Measurements from ENCODE around the gene MCTP1.
A peak's percentile ranks its signal among the peaks of the same experiment; 100 is the strongest.

Gene MCTP1

DNA sequence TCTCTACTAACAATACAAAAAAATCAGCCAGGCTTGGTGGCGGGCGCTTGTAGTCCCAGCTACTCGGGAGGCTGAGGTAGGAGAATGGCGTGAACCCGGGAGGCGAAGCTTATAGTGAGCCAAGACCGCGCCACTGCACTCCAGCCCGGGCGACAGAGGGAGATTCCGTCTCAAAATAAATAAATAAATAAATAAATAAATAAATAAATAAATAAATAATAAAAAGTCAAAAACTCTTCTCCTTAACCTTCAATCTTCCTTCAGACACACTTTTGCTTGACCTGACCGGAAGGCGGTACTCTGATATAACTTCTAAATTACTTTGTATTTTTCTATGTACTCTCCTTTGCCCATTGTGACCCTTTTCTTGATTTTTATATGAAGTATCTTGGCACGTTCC, 364.3 kb downstream of the MCTP1 start:
- DNase-seq, result no peak

DNA sequence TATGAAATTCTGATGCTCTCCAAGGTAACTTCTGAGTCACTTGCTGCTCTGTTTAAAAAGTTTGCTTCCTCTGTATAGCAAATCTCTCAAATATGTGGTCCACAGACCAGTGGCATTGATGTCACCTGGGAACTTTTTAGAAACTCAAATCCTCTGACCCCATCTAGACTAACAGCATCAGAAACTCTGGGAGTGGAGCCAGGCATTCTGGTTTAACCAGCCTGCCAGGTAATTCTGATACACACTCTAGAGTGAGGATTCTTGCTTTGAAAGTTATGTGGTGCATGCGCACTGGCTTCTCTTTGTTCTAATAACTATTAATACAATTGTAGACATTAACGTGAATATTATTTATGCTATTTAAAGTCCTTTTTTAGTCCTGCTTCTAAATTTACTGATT, 368.3 kb downstream of the MCTP1 start:
- DNase-seq, result no peak

DNA sequence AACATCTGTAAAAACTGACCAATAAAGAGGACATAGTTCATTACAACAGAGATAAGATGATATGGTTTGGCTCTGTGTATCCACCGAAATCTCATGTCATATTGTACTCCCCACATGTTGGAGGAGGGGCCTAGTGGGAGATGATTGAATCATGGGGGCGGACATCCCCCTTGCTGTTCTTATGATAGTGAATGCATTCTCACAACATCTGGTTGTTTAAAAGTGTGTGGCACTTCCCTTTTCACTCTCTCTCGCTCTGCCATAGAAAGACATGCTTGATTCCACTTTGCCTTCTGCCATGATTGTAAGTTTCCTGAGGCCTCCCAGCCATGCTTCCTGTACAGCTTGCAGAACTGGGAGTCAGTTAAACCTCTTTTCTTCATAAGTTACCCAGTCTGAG, 373.6 kb downstream of the MCTP1 start:
- no peak for DNase-seq

DNA sequence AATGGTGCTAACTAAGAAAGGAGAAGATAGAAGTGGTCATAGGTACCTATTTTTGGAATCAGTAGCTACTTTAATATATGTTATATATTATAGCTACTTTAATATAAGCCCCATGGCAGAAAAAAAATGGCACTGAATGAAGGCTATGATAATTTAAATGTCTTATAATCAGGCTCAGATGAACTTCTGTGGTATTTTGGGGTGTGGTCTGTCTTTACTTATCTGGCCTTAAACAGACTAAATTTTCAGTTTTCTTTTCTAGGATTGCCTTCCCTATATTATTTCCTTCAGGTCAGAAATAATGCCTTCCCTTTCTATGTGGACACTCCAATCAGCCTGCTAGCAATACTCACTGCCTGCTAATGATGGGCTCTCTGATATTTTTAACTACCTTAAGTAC, 374.2 kb downstream of the MCTP1 start:
- no peak for DNase-seq

DNA sequence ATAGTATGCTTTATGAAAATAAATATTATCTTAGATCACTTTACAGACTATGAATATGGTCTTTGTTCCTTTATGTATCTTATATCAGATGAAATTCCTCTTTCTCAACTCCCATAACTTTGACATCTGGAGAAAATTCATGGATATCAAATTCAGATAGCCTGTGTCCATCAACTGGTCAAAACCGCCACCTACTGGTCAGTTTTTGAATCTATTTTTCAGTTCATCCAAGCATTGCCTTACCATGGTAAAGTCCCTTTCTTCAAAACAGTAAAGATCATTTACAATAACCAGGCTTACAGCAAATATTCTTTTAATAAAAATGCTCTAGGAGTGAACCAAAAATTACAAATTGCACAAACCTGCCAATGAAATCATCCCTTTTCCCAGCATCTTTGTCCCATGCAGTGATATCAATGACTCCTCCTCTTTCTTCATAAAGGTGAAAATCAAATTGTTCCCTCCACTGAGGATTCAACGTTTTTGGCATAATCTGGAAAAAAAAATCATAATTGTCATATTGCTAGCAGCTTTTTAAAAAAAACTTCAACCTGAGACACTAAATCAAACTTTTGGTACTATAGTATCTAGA, 375.9 kb downstream of the MCTP1 start:
- peak; percentile 38 for DNase-seq

DNA sequence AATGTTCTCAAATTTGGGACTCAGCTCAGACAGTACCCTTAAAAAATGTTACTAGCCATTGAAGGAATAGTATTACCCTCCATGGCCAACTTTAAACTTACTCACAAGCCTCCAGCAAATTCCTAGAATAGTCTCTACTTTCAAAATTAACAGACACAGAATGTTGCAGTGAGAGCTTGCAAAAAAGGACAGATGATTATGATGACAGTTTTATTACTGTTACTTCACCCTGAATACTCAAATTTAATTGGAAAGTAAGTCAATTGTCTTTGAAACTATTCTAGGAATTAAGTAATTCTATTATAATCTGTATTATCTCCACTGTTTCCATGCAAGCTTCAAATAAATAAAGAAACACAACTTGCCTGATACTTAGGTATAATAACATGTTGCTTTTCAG, 378.1 kb downstream of the MCTP1 start:
- DNase-seq, result no peak

DNA sequence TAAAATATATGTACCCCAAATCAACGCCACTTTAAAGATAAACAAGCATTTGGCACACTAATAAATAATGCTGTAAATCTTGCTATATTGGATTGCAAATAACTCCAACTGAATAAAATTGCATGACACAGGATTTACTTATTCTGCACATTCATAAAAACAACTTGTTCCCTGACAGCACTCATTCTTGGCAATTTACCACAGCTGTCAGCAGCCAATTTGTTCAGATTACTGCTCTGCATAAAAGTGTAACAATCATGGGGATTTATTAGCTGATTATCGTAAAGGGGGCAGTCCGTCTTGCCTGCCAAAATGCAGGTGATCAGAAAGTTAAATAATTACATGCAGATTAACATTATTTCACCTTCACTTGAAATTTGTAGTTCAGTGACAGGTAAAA, 381.2 kb downstream of the MCTP1 start:
- DNase-seq, result no peak

DNA sequence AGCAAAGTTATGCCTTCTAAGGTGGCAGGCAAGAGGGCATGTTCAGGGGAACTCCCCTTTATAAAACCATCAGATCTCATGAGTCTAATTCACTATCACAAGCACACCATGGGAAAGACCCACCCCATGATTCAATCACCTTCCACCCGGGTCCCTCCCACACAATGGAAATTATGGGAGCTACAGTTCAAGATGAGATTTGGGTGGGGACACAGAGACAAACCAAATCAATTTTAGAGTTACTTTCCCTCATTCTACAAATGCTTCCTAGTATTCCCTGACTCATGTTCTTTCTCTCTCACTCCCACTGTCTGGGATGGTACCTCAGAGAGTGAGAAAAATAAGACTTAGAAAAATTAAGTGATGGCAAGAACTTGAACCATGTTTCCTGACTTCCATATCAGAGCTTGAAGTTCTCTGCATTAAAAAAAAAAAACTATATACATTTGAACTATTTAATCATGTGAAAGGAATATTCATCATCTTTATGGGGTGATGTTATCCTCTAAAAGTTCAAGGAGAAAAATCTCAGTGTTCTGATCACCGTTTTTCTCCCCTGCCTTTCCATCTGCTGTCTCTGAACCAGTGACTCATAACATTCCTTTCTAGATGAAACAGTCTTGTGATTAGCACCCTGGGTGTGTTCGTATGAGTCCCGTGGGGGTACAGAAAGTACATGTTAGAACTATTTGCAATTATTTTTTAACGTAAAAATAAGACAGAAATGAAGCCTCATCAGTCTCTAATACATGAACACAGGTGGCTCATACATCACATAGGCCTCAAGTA, 383.5 kb downstream of the MCTP1 start:
- peak; percentile 70 for DNase-seq

DNA sequence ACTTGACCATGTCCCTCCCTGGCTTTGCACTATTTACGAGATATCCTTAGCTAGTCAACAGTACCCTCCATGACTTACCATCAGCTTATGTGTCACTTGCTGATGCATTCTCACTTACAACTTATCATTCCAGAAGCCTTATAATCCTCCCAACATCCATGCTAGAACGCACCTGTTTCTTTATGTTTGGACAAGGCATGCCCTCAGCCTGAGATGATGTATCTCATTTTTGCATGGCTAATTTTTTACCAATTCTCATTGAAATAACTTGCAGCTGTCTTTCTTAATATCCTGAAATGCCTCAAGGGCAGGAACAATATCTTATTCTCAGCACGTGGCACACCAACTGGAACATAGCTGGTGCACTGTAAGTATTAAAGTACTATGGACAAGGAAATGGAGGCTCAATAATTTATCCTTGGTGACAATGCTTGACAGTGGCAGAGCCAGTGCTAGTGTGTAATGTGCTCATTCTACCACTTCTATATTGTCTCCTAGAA, 384.8 kb downstream of the MCTP1 start:
- no peak for DNase-seq

DNA sequence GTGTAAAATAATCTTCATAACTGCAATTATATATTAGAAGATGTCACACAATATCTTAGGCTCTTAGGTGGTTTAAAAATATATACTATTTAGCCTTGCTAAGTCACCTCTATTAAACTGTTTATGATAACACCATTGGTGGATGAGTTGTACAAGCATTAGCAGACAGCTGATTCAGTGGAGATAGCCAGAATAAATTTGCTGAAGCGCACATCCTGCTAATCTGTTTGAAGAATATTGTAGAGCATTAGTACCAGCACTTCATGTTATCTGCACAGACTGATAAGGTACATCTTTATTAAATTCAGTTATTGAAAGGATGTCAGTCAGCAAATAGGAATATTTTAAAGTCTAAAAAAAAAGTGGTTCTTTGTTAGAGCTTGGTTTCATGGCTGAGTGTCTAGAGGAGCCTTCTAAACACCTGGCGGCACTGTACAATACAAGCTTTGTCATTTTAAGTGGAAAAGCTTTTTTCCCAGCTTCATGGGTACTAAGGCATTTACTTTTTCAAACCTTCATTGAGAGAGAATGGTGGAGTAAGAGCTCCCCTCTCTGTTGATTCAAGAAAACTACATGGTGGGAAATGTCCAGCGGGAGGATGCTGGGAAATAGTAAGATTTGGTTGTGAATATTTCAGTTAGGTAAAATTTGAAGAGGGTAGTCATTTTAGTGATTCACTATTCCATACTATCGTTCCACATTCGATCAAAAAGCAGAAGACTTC, 391.3 kb downstream of the MCTP1 start:
- DNase-seq, result peak; percentile 8

DNA sequence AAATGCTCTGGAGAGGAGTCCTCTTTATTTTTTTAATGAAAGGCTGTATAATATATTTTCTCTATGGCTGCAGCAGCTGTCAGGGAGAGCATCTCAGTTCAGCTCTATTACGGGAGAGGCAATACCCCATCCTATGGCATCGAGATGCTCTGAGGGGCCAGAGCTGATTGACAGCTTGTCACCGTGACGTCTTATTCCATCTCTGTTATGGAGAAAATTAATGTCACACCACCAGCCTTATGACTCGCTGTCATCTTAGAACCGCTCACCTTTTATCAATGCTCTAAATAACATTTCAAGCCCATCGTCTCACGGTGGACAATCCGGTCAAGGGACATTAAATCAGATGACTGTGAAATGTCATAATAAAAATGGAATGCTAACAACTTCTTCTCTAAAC, 392.9 kb downstream of the MCTP1 start:
- no peak for DNase-seq

DNA sequence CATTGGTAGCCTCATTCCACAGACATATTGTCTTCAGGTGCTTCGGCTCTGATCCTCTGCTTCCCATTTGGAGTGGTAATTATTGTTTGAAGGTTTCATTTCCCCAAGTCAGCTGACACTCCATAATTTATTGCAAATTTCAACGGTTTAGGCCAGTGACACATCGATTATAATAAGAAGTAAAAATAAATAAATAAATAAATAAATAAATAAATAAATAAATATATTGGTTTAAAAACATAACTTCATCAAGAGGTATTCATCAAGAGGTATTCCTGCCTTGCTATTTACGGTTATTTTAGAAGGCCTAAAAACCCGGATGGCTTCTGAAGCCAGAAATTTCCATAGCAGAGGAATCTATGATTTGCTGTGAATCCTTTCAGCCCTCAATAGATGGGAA, 393.3 kb downstream of the MCTP1 start:
- DNase-seq, result no peak

DNA sequence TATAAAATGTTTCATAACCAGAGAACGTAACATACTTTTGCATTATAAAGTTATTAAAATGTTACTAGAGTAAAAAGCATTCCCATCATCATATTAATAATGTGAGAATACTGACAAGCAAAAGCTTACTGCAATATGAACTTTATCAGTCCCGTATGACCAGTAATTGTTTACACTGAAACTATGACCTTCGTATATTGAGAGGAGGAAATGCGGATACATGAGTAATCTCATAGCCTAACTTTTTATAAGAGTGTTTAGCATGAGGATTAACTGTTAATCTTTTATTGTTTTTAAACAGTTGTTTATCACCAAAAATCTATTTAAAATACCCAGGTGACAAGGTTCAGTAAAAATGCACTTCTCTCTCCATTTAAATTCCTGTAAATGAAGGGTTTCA, 394.0 kb downstream of the MCTP1 start:
- DNase-seq, result no peak

DNA sequence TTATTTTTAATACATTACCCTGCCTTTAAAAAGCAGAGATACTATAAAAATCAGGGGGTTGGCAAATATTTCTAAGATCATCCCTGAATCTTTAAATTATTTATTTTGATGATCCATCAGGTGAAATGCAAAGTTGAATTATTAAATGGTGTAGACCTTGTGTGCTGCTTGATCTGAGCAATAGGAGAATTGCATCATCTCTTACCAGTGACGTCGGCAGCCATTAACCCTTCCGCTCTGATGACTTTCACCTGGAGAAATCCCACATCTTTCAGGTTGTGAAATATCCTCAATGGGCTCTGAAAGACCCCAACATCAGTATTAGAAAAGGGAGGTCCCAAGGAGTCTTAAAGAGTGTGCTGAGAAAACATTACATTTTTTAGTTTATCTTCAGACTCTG, 396.2 kb downstream of the MCTP1 start:
- no peak for DNase-seq

DNA sequence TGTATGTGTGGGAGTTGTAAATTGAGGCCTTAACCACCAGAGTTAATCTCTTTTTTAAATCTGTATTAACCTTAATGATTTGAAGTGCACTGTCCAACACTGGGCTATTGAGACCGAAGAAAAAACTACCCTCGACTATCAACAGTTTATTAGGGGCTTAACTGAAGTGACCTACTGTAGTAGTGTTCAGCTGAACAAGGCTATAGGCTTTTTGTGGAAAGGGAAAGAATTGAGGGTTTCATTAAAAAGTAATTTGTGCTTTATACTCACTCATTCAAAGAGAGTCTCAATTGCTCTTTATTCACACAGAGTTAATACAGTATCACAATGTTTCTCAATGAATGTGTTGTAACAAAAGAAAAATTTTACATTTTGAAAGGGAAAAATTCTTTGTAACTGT, 399.0 kb downstream of the MCTP1 start:
- no peak for DNase-seq

DNA sequence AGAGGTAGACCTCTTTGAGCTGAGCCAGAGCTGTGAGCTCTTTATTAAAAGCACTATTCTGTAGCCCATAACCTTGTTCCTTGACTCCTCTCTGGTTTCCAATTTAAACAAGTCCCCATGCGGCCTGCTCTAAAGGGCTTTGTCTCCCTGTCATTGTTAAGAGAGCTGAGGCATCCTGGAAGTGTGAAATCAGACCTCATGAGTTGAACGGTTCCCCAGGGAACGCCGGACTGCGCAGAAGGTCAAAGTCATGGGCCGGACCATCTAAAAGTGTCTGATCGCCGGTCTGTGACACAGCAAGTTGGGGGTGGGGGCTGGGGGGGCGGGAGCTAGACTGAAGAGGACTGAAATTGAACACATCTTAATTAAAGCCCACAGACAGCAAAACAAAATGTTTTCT, 400.6 kb downstream of the MCTP1 start:
- no peak for DNase-seq

DNA sequence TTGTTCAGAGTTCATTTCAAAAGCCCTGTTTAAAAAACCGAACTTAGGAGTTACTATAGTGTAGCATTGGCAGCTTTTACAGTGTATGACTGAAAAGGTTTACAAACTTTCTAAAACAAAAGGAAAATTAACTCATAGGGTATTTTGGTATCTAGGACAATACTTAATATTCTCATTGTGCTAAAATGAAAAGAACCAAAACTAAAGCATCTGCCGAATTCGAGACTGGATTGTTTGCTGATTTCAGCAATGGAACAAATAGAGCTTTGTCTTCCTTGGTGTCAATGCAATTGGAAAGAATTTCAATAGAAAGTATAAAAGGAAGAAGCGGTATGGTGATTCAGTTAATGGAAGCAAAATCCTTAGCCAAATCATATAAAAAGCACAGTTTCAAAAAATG, 412.4 kb downstream of the MCTP1 start:
- DNase-seq, result no peak

DNA sequence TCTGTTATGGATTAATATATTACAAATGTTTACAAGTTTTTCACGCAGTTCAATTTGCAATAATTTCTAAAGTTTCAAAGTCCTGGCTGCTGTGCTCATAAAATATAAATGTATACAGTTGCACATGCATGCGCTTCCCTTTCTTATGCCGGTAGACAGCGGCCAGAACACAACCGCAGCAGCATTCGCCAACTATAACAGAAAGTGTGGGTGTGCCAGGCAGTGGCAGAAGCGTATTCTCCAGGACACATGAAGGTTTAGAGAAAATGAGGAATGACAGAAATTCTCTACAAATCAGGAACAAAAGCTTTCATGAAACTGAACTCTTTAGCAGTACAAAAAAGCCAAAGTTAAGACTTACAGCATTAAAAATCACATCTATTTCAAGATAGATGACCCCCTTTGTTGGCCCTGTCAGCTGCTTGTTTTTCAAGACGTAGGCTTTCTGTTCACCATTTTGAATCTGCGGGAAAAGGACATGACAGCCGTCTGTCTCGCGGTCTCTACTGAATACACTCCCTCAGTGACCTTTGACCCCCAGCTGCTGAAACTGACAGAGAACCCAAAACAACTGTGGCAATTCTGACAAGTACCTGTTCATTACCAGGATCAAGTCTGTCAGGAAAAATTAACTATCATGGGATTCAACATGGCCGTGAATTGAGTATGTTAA, 414.2 kb downstream of the MCTP1 start:
- DNase-seq, result no peak

DNA sequence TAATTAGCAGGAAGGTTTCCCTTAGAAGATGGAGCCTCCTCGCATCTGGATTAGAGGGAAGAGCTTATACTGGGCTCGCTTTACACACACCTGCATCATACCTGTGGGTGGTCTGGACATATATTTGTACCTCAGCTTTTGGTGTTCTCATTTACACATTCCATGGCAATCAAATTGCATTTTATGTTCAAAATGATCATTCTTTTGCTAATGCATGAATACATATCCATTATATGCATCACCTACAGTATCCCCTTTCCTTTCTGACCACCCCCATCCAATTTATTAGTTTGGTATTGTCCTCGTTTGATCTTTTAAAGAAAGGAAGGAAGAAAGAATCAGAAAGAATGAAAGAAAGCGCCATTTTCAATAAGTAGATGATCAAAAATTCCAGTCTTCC, 415.0 kb downstream of the MCTP1 start:
- no peak for DNase-seq

DNA sequence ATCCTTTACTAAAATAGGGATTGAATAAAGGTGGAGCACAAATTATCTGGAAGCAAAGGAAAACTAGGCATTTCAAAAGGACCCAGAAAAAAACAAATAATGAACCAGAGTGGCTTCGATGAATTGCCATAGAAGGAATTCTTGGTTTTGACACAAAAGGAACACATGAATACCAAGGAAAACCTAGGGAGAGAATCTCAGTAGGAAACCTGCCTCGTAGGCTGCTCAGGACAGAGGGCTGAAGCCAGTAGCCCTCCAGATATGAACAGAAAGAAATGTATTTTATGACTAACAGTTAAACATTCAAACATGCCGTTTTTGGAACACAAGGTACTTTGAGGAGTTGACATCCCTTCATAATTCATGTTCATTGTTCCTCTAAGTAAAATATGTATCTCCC, 420.9 kb downstream of the MCTP1 start:
- DNase-seq, result no peak

DNA sequence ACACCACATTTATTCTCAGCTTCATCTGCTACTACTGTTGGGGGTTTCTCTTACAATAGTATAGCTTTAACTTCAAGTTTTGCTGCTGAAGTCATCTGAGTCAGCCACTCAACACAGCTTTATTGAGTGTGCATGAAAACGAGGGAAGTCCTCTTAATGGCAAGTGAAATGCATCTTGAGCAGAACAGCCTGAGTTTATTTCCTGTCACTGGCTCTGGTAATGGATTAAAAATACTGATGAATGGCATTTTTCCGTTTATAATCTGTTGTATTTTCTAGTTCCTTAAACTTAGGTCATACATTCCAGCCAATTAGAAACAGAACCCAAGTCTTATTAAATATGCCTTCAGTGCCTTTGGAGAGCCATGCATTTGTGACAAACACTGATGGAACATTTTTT, 427.8 kb downstream of the MCTP1 start:
- DNase-seq, result no peak

DNA sequence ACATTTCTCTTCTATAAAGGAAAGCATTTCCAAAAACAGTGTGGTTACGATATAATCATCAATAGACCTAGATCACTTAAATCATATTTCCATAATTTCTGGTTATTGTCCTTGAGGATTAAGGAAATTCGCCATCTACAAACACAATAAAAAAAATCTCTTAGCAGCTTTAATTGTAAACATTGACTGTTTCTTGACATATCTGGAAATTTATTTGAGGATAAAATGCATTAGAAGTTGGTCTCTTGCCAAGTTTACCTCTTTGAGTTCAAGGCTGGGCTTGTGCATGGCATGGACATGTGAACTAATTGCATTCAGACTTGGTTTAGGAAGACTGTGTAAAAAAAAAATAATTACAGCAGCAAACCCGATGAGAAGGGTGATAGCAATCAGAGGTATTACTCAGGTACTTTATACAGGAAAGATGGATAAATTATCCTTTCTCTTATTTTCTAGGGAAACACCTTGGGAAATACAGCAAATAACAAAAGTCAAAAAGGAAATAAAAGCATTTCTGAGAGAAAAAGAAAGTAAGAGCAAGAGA, 428.6 kb downstream of the MCTP1 start:
- no peak for DNase-seq

DNA sequence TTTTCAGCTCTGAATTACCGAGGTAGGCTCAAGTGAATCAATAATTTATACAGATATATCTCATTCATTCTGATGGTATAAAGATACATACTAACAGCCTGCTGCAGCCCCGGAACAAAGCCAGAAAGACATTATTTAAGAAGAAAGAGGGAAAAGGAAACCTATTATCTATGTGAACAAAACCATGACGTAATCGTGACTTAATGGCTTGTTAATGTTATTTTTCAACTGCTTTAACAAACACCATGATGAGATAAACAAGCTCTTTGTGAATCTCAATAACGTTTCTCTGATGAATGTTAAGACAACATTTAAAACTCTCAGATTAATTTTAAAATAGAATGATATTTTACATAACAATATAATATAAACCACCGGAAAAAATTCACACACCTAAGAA, 429.4 kb downstream of the MCTP1 start:
- no peak for DNase-seq

Data from EL (cell line).